LNCaP clone FGC (cell line): ENCODE data around the gene CDC42EP3.

Source experiments
- DNase-seq: peaks from one replicate; pipeline ENCODE4 v3.0.0-alpha.2; 2011; ENCODE audit warnings: low read depth
- H3K4me3 ChIP-seq: 2 replicates; pipeline ENCODE4 v1.5.1; 2011; ENCODE audit warnings: mild to moderate bottlenecking, low read depth, low read length, control low read depth
- TF ChIP-seq, protein P1 (sequence below): IDR thresholded peaks from 2 replicates; pipeline ENCODE4 v1.5.1; 2012; ENCODE audit warnings: mild to moderate bottlenecking; ENCODE audit not compliant: control insufficient read depth, insufficient read depth; ENCODE audit errors: extremely low read depth

Gene CDC42EP3

DNA sequence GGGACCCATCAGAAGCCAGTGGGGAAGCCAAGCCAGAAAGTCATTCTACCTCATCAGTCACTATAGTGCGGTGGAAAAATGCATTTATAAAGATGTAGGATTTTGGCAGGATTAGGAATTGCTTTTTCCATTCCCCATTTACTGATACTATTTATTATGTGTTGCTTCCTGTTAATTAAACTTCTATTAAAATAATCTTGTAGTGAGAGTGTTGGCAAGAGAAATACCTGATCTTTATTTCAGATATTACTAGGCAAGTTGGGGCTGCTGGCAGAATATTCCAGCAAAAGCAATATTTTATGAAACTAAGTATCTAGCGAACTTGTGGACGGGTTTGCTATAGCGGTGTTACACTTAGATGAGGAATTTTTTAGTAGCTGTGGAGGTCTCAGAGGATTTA is 23.9 kb upstream of the CDC42EP3 start:
- no peak overlapping the region for H3K4me3 ChIP-seq
- DNase-seq: no peak
- TF ChIP-seq, protein P1, sequence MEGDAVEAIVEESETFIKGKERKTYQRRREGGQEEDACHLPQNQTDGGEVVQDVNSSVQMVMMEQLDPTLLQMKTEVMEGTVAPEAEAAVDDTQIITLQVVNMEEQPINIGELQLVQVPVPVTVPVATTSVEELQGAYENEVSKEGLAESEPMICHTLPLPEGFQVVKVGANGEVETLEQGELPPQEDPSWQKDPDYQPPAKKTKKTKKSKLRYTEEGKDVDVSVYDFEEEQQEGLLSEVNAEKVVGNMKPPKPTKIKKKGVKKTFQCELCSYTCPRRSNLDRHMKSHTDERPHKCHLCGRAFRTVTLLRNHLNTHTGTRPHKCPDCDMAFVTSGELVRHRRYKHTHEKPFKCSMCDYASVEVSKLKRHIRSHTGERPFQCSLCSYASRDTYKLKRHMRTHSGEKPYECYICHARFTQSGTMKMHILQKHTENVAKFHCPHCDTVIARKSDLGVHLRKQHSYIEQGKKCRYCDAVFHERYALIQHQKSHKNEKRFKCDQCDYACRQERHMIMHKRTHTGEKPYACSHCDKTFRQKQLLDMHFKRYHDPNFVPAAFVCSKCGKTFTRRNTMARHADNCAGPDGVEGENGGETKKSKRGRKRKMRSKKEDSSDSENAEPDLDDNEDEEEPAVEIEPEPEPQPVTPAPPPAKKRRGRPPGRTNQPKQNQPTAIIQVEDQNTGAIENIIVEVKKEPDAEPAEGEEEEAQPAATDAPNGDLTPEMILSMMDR: no peak

DNA sequence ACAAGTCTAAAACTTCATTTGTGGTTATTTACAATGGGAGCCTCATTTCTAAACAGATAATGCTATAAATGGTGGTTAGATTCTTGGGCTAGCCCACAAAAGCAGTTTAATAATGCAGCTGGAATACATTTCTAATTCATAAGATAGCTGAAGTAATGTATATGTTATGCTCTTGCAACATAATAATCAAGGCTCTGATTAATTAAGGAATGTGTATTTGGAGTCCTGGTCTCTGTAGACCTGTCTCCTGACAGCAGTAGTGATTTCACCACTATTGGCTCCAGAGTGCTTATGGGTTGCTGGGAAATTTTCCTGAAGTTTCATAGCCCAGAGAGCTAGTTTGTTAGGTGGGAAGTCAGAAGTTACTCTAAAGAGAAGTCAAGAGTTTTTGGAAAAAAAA is 21.3 kb upstream of the CDC42EP3 start:
- no peak for DNase-seq
- no peak overlapping the region for H3K4me3 ChIP-seq
- TF ChIP-seq, protein P1: no peak

DNA sequence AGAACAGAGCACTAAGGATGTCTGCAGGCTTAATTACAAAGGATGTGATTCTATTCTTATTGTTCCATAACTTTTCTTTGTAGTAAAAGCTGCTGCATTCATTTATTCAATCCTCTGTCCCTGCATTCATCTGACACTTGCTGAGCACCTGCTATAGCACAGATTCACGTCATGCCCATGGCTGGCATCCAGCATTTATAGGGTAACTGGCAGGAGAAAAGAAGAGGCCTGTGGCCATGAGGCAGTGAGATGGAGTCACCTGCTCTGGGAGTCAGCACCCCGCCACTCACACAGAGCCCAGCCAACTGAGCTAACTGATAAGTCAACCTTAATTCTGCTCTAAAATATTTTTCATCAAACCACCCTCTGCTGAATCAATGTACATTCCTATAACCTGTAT is 18.3 kb upstream of the CDC42EP3 start:
- no peak for DNase-seq
- TF ChIP-seq, protein P1: no peak
- no peak overlapping the region for H3K4me3 ChIP-seq

DNA sequence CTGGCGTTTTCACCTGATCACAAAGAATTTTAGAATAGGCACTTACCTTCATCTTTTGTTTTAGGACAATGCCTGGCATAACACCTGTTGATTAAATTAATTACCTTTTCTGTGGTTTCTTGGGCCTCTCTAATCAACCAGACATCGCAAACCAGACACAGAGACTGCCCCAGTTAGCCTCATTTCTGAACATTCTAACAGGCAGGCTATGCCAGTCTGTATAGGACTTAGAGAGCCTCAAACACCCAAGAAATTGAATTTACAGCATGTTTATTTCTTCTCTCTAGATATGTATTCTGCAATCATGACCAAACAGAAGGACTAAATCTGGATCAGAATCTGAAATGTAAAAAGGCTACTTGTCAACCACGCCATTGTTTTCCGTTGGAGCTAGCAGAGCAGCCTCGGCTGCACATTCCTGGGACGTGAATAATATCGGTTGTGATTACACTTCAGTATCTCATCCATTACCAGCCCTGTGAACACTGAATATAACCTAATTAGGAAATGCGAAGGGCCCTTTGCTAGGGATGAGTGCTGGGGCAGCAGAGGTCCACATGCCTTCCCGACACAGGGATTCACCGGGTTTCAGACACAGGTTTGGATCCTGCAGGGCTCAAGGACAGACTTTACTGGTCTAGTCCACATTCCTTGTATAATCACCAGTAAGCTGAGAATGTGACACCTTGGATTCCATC is 17.5 kb upstream of the CDC42EP3 start:
- TF ChIP-seq, protein P1: no peak
- no peak overlapping the region for H3K4me3 ChIP-seq
- no peak for DNase-seq

DNA sequence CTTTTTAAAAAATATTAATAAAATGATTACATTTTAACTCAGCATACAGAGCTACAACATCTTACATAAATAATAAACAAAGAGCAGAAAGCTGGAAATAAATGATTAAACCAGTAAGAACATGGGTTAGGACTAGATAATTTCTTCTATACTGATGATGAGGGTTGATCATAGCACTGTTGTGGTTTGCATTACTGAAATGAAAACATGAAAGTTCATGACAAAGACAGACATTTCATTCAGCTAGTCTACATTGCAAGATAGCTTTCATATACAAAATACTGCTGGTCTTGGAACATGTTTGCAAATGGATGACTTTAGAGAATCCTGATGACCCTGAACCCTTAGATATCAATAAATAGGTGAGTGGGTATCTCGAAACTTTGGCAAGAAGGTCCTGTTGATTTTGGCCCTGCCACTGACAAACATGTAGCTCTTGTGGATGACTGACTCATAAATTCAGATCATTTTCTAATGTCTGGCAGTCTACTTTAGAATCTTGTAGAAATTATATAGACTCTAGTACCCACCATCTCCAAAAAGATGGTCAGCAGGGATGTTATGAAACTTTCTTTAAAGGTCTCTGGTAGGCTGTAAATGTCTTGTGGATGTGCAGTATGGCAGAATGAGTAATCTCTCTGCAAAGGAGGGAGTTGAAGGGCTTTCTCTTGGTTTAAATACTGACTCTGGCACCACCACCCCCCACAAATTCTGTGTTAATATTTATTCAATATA is 15.5 kb upstream of the CDC42EP3 start:
- DNase-seq: no peak

DNA sequence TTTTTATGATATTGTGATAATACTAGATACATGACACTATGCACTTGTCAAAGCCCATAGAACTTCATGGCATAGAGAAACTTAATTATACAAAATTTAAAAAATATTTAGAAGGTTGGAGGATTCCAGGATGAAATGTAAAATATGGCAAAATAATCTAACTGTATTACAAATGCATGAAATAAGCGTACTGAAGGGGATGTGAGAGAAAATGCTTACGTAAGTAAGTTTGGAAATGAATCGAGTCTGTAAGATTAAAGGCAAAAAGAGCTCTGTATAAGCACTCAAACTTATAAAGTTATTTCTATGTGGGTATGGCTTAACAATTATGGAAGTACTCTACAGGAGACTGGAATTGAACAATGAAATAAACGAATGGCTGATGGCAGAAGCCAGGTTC is 13.4 kb upstream of the CDC42EP3 start:
- H3K4me3 ChIP-seq: no peak overlapping the region
- TF ChIP-seq, protein P1: no peak
- DNase-seq: no peak

More for the DNA sequence above, 15.5 kb upstream of the CDC42EP3 start:
- no peak overlapping the region for H3K4me3 ChIP-seq
- TF ChIP-seq, protein P1: no peak
